Testis (tissue), 3 donors: ENCODE results near the gene CMTM5. TPM values are rescaled to one million over a fixed set of nuclear protein-coding genes. Genes with fewer than 3 reads are reported as not detected.

Experiments
- DNase-seq: peaks from one replicate; pipeline ENCODE4 v3.0.0-alpha.2; 2019
- H3K27ac ChIP-seq, 2 donors: fragments of 200-600 bp; sonication (generic); one replicate each; pipeline ENCODE4 v1.5.1; 2019
- H3K27me3 ChIP-seq: fragments of 200-600 bp; sonication (generic); one replicate; pipeline ENCODE4 v1.5.1; 2019
- H3K36me3 ChIP-seq: fragments of 200-600 bp; sonication (generic); one replicate; pipeline ENCODE4 v1.5.1; 2017; ENCODE audit warnings: low read depth; ENCODE audit errors: missing control alignments
- H3K4me1 ChIP-seq: fragments of 200-600 bp; sonication (generic); one replicate; pipeline ENCODE4 v1.5.1; 2019
- H3K4me3 ChIP-seq, 2 donors: fragments of 200-600 bp; sonication (generic); one replicate each; pipeline ENCODE4 v1.5.1; 2017 to 2019
- H3K9me3 ChIP-seq: fragments of 200-600 bp; sonication (generic); one replicate; pipeline ENCODE4 v1.5.1; 2017
- POLR2A ChIP-seq: fragments of 450-650 bp; IDR thresholded peaks from one replicate; pipeline ENCODE4 v1.6.1; 2017; ENCODE audit warnings: antibody characterized with exemption, mild to moderate bottlenecking, moderate library complexity
- WGBS, 2 donors: methylation state at CpG; one replicate each; pipeline ENCODE4 v1.1.5; 2018; 5-methylcytosine and 5-hydroxymethylcytosine counted together
- intact Hi-C: fragments of 100-400 bp; cut with DNase I; formaldehyde crosslinking; loops from one replicate; pipeline ENCODE4 v1.15.1; 2023; ENCODE audit warnings: low total_unique reads
- polyA plus RNA-seq: library from polyadenylated mRNA; stranded (reverse); fragments of 350-450 nt; fragmentation: Illumina TruSeq; extraction: RNeasy Lipid Tissue Mini Kit (QIAGEN cat#74804); gene quantifications from one replicate; pipeline ENCODE4 v1.2.3, GENCODE V29; 2014; ENCODE audit warnings: low read depth, low replicate concordance; ENCODE audit not compliant: insufficient read depth
- total RNA-seq, 2 donors: library from RNA; depleted of rRNA; stranded (reverse); fragments of >200 nt; gene quantifications; one replicate each; pipeline ENCODE4 v1.2.3, GENCODE V29; 2016
- TF ChIP-seq, protein P1 (sequence below), 3 experiments: fragments of 450-650 bp in 2 of 3; fragments of 200-600 bp in 1 of 3; sonication (generic) in 1 of 3; IDR thresholded peaks; one replicate each; pipeline ENCODE4 v1.5.1; 2016 to 2019; ENCODE audit warnings: antibody characterized with exemption in 3 of 3, mild to moderate bottlenecking in 2 of 3, moderate library complexity in 1 of 3

The CMTM5 gene
- total and polyA plus RNA-seq, 3 donors from 2014 or later: 0.55 to 0.84 (median 0.81) TPM

GRCh38 chr14:23364164-23365035, 12.4 kb upstream of the CMTM5 start:
- 17 to 19% methylated on average over 21 of the region's 21 CpGs for WGBS, 2 donors
- peak overlapping the region; percentile 60 to 70 for H3K4me3 ChIP-seq
- DNase-seq: no peak
- no peaks in the 10 kb centered on the region for H3K36me3 ChIP-seq
- intact Hi-C loops: no loop called here
- peaks cover 9% of the 10 kb centered on the region for H3K4me1 ChIP-seq
- TF ChIP-seq, protein P1, sequence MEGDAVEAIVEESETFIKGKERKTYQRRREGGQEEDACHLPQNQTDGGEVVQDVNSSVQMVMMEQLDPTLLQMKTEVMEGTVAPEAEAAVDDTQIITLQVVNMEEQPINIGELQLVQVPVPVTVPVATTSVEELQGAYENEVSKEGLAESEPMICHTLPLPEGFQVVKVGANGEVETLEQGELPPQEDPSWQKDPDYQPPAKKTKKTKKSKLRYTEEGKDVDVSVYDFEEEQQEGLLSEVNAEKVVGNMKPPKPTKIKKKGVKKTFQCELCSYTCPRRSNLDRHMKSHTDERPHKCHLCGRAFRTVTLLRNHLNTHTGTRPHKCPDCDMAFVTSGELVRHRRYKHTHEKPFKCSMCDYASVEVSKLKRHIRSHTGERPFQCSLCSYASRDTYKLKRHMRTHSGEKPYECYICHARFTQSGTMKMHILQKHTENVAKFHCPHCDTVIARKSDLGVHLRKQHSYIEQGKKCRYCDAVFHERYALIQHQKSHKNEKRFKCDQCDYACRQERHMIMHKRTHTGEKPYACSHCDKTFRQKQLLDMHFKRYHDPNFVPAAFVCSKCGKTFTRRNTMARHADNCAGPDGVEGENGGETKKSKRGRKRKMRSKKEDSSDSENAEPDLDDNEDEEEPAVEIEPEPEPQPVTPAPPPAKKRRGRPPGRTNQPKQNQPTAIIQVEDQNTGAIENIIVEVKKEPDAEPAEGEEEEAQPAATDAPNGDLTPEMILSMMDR (IDR thresholded peaks at IDR 0.05): no peak
- no peak for TF ChIP-seq POLR2A
- peak overlapping the region; percentile 94 to 95 for H3K27ac ChIP-seq
- no peaks in the 10 kb centered on the region for H3K27me3 ChIP-seq
- no peaks in the 10 kb centered on the region for H3K9me3 ChIP-seq

GRCh38 chr14:23365036-23365731, 11.7 kb upstream of the CMTM5 start, which contains the start of gene EFS:
Gene EFS (minus strand): TSS chr14:23365172. CDS start chr14:23365025, 147 bp downstream.
- peak; percentile 37 for DNase-seq
- Histone ChIP-seq H3K36me3 (no peaks in the 10 kb centered on the region), H3K4me3 (peak within 1 kb of the TSS; percentile 60 to 70), H3K27ac (peak within 1 kb of the TSS; percentile 94 to 95), H3K9me3 (no peaks in the 10 kb centered on the region), H3K27me3 (no peaks in the 10 kb centered on the region), H3K4me1 (peaks cover 9% of the 10 kb centered on the region)
- 3% methylated on average over 24 to 34 of the region's 74 CpGs for WGBS, 2 donors
- no peak for TF ChIP-seq POLR2A
- TF ChIP-seq, protein P1 (IDR thresholded peaks at IDR 0.05): no peak
- intact Hi-C loops: no loop called here

DNA sequence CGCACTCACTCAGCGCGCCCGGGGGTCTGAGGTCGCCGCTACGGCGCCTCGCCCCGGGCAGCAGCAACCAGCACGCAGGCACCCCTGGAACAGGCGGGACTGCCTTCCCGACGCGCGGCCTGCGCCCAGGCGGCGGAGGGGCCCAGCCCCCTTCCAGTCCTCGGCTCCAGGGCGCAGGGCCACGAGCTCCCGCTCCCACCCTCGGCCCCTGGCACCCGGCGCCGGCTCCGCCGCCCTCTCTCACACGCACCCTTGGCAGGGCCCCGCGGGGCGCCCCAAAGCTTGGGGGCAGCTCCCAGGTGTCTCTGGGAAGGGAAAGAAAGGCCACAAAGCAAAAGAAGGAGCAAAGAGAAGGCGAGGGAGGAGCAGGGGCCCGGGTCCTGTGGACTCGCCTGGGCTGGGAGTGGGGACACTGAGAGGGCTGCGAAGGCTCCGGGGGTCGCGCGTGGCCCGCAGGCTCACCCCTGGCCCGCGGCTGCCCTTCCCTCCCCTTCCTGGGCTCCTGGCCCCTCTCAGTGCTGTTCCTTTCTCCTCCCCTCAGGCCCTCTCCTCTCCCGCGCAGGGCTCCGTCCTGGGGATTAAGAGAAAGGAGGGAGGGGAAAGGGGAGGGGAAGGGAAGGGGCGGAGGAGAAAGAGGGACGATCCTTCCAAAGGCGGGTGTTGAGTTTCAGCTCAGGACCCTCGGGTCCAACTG, 11.0 kb upstream of the CMTM5 start:
- no peak for TF ChIP-seq POLR2A
- TF ChIP-seq, protein P1 (IDR thresholded peaks at IDR 0.05): no peak
- peak overlapping the region; percentile 60 to 70 for H3K4me3 ChIP-seq
- peak; percentile 67 for DNase-seq
- H3K4me1 ChIP-seq: peaks cover 9% of the 10 kb centered on the region
- peak overlapping the region; percentile 94 to 95 for H3K27ac ChIP-seq
- WGBS, 2 donors: 2 to 4% methylated on average over 15 to 45 of the region's 51 CpGs
- no peaks in the 10 kb centered on the region for H3K36me3 ChIP-seq
- H3K9me3 ChIP-seq: no peaks in the 10 kb centered on the region
- no peaks in the 10 kb centered on the region for H3K27me3 ChIP-seq
- intact Hi-C loops: no loop called here

DNA sequence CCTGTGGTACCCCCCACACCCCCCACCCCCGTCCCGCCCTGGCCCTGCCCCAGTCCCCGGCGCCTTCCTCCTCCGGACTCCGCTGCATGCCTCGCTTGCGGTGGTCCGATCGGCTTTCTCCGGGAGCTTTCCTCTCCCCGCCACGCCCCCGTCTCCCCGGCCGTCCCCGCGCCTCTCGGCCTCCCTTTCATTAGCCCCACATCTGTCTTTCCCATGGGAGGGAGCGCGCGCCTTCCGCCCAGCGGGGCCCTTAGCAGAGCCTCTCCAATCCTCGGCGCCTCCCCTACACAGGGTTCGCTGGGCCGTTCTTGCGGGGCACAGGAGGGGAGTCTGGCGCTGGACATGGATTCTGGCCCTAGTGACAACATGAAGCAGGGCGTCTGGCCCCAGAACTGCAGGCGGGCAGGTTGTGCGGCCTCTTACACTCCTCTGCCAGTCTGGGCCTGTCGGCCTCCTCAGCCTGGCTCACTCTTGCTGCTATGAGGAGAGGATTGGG, 10.4 kb upstream of the CMTM5 start:
- Histone ChIP-seq H3K4me1 (peaks cover 9% of the 10 kb centered on the region), H3K27ac (peak overlapping the region; percentile 94 to 95), H3K27me3 (no peaks in the 10 kb centered on the region), H3K9me3 (no peaks in the 10 kb centered on the region), H3K36me3 (no peaks in the 10 kb centered on the region), H3K4me3 (peak overlapping the region; percentile 60 to 70)
- WGBS, 2 donors: 6 to 13% methylated on average over 9 to 34 of the region's 34 CpGs
- TF ChIP-seq, protein P1 (IDR thresholded peaks at IDR 0.05): no peak
- no peak for TF ChIP-seq POLR2A
- DNase-seq: peak; percentile 72
- intact Hi-C loops: no loop called here
